NCI-H345 (cell line): ENCODE results near the gene SLC7A6OS.

Experiments
- DNase-seq: peaks from one replicate; lab custom pipeline; 2025; lab: John Stamatoyannopoulos, UW

SLC7A6OS gene

GRCh38 chr16:68253721-68254120, 57.0 kb downstream of the SLC7A6OS start:
- no peak for DNase-seq

- no peak for DNase-seq
These were observed 58.4 kb downstream of the SLC7A6OS start for GRCh38 chr16:68252383-68252782.

- no peak for DNase-seq
These were observed 58.9 kb downstream of the SLC7A6OS start for GRCh38 chr16:68251832-68252231.

GRCh38 chr16:68250951-68251350, 59.8 kb downstream of the SLC7A6OS start:
- DNase-seq: no peak

GRCh38 chr16:68249371-68249770, 61.4 kb downstream of the SLC7A6OS start:
- DNase-seq: no peak
